ENCODE data around the gene ARPC1A. TPM values are rescaled to one million over a fixed set of nuclear protein-coding genes. Genes with fewer than 3 reads are reported as not detected.

ARPC1A gene
- total and polyA plus RNA-seq, 2 of the 8 experiments (the other 6 are each of a cell fraction or from before 2014, with no cell fraction given) = 123 to 155 TPM

- H2BK20ac ChIP-seq (ENCODE audit: low read length) = no peak overlapping the region
Measured at GRCh38 chr7:99309111-99309510, 16.6 kb upstream of the ARPC1A start.

More at GRCh38 chr7:99309111-99309510, 16.6 kb upstream of the ARPC1A start:
- ChIA-PET CTCF (ENCODE audit: partially characterized antibody) (interaction anchor here (0.7 to 8.4 kb wide), 7 partner anchors 11 to 347 kb away, joined by 3 to 87 read pairs (median 4); no protein-coding TSS in a partner anchor), POLR2A (ENCODE audit: partially characterized antibody) (interaction anchor here (0.9 kb wide), 1 partner anchor 319 kb away, joined by 3 read pairs; no protein-coding TSS in a partner anchor)
- H3K79me2 ChIP-seq (ENCODE audit: control insufficient read depth in 1 of 2, insufficient read depth in 2 of 2, low read length in 2 of 2) = no peaks in the 10 kb centered on the region
- H3K27me3 ChIP-seq (replicated peaks in 1 of 4; ENCODE audit: control insufficient read depth in 3 of 4, extremely low read depth in 1 of 4, insufficient read depth in 3 of 4, low read length in 3 of 4) = no peaks in the 10 kb centered on the region
- no peak overlapping the region for H2AFZ ChIP-seq (ENCODE audit: low read length)
- no peak overlapping the region for H4K5ac ChIP-seq (ENCODE audit: insufficient read length, low read depth, low read length)
- no peak overlapping the region for H3K18ac ChIP-seq (ENCODE audit: extremely low read depth, low read length)
- H2BK12ac ChIP-seq (ENCODE audit: low read depth, low read length) = no peak overlapping the region
- H3K14ac ChIP-seq (ENCODE audit: insufficient read length) = no peak overlapping the region
- H4K8ac ChIP-seq (ENCODE audit: extremely low read depth, insufficient read depth, low read length) = no peak overlapping the region
- H3K79me1 ChIP-seq (ENCODE audit: low read depth, low read length) = no peaks in the 10 kb centered on the region
- no peaks in the 10 kb centered on the region for H3K23me2 ChIP-seq (ENCODE audit: low read depth, low read length)
- no peaks in the 10 kb centered on the region for H4K20me1 ChIP-seq (replicated peaks in 1 of 2; ENCODE audit: control insufficient read depth in 1 of 2, insufficient read depth in 2 of 2, low read length in 2 of 2)
- H2AK5ac ChIP-seq (ENCODE audit: low read depth, low read length) = no peak overlapping the region
- H4K91ac ChIP-seq (replicated peaks; ENCODE audit: insufficient read length, low read length) = no peak overlapping the region
- no peaks in the 10 kb centered on the region for H3K4me1 ChIP-seq (replicated peaks in 1 of 4; ENCODE audit: control insufficient read depth in 3 of 4, insufficient read depth in 4 of 4, low read length in 3 of 4)
- H2BK120ac ChIP-seq (replicated peaks; ENCODE audit: low read depth, low read length) = no peak overlapping the region
- H3K4me2 ChIP-seq (ENCODE audit: insufficient read depth in 1 of 2, low read depth in 2 of 2, low read length in 2 of 2) = no peak overlapping the region
- DNase-seq (ENCODE audit: low read depth in 1 of 2, low spot score in 2 of 2) (no peak), FAIRE-seq (no peak)
- H3K27ac ChIP-seq (ENCODE audit: low read depth, low read length) = no peak overlapping the region
- H3K23ac ChIP-seq (ENCODE audit: insufficient read length) = no peak overlapping the region
- H3K4ac ChIP-seq (replicated peaks; ENCODE audit: insufficient read length, low read depth, low read length) = no peak overlapping the region
- no peak overlapping the region for H2BK15ac ChIP-seq (ENCODE audit: low read length)
- no peak overlapping the region for H3K9ac ChIP-seq (replicated peaks in 1 of 4; ENCODE audit: extremely low read depth in 1 of 4, low read depth in 3 of 4, low read length in 3 of 4)
- 86% methylated on average over 7 of the region's 7 CpGs; no CpG with 5 or more reads in 1 of the 2 experiments for WGBS, 2 experiments (ENCODE audit: extremely low coverage in 1 of 2, insufficient coverage in 1 of 2, insufficient read length in 1 of 2, insufficient replicate concordance in 2 of 2, low coverage in 1 of 2, low lambda C conversion rate in 2 of 2, missing lambda C conversion rate in 1 of 2)
- H2BK5ac ChIP-seq (ENCODE audit: low read depth, low read length) = no peak overlapping the region
- 0 out of 4 replicates have a peak, but pooled peaks cover 0 to 3% of the 10 kb centered on the region in 2 experiments for H3K9me3 ChIP-seq (ENCODE audit: insufficient read depth in 2 of 2, low read depth in 1 of 2, low read length in 1 of 2)
- H3K36me3 ChIP-seq (ENCODE audit: control insufficient read depth in 2 of 4, insufficient read depth in 4 of 4, low read length in 3 of 4) = no peaks in the 10 kb centered on the region
- TF ChIP-seq RAD21 (IDR thresholded peaks at IDR 0.05 in 1 of 2, conservative IDR thresholded peaks at IDR 0.05 in 1 of 2; ENCODE audit: low read depth in 2 of 2, low read length in 2 of 2) (no peak), E2F6 (IDR thresholded peaks at IDR 0.05) (no peak), MAFK (IDR thresholded peaks at IDR 0.05; ENCODE audit: low read depth, low read length) (no peak), MAX (IDR thresholded peaks at IDR 0.05) (no peak), JUND (IDR thresholded peaks at IDR 0.05; ENCODE audit: low read length) (no peak), SIRT6 (IDR thresholded peaks at IDR 0.05; ENCODE audit: low read length) (no peak), POLR2A (IDR thresholded peaks at IDR 0.05; ENCODE audit: control extremely low read depth in 1 of 2, low read depth in 2 of 2, low read length in 2 of 2) (no peak), SAP30 (IDR thresholded peaks at IDR 0.05; ENCODE audit: insufficient read depth, insufficient replicate concordance, low read length) (no peak), KDM4A (IDR thresholded peaks at IDR 0.05; ENCODE audit: low read depth, low read length, severe bottlenecking) (no peak), SIN3A (conservative IDR thresholded peaks at IDR 0.05 in 1 of 2, IDR thresholded peaks at IDR 0.05 in 1 of 2; ENCODE audit: low read depth in 1 of 2, low read length in 2 of 2) (no peak), CBX8 (IDR thresholded peaks at IDR 0.05; ENCODE audit: borderline replicate concordance, low read depth, low read length) (no peak)
- H3K4me3 ChIP-seq (ENCODE audit: extremely low read depth in 1 of 4, insufficient read depth in 2 of 4, low read depth in 3 of 4, low read length in 4 of 4) = no peak overlapping the region
- no peak overlapping the region for H3K56ac ChIP-seq (replicated peaks; ENCODE audit: insufficient read length, low read depth, low read length)
